T-helper 17 cell (primary cell): ENCODE results near the gene SELENON. TPM values are rescaled to one million over a fixed set of nuclear protein-coding genes. Genes with fewer than 3 reads are reported as not detected.

ENCODE experiments used
- ATAC-seq: fragments of 150-1000 bp; cut with Tn5 transposase; 2 replicates; pipeline ENCODE4 v1.10.0; 2021; ENCODE audit warnings: mild to moderate bottlenecking, moderate library complexity
- DNase-seq, 3 donors: peaks; one replicate each; pipeline versions ENCODE4 v3.0.0 to v3.0.0-alpha.2; 2020 to 2021
- H3K9me3 ChIP-seq: one replicate; pipeline ENCODE4 v1.7.0; 2013; ENCODE audit warnings: low read length, mild to moderate bottlenecking; ENCODE audit not compliant: control insufficient read depth, poor library complexity, severe bottlenecking
- H3K27ac Mint-ChIP-seq: one replicate; pipeline ENCODE4 v1.8.0; 2022; ENCODE audit warnings: mild to moderate bottlenecking, moderate library complexity, mixed read lengths
- H3K27me3 Mint-ChIP-seq: one replicate; pipeline ENCODE4 v1.8.0; 2022; ENCODE audit warnings: mixed read lengths
- H3K36me3 Mint-ChIP-seq: one replicate; pipeline ENCODE4 v1.8.0; 2022; ENCODE audit warnings: low read depth, mixed read lengths
- H3K4me1 Mint-ChIP-seq: one replicate; pipeline ENCODE4 v1.8.0; 2022; ENCODE audit warnings: mild to moderate bottlenecking, mixed read lengths
- H3K4me3 Mint-ChIP-seq: one replicate; pipeline ENCODE4 v1.8.0; 2022; ENCODE audit warnings: mild to moderate bottlenecking, moderate library complexity, mixed read lengths
- total RNA-seq, 4 donors: library from RNA in 2 of 4; stranded (reverse) in 2 of 4; gene quantifications; one replicate each; pipeline ENCODE4 v1.2.3 and lab custom pipeline; 2022 to 2026

The SELENON gene
- total RNA-seq, 2 donors from 2014 or later: 24.5 to 25.2 TPM

- Mint-ChIP-seq H3K36me3 (peaks cover 4% of the 10 kb centered on the region), H3K27me3 (no peaks in the 10 kb centered on the region), H3K27ac (peak overlapping the region; percentile 100), H3K4me3 (peak overlapping the region; percentile 95), H3K4me1 (peaks cover 47% of the 10 kb centered on the region)
- DNase-seq (no peak), ATAC-seq (no peak)
- no peaks in the 10 kb centered on the region for H3K9me3 ChIP-seq
Measured at GRCh38 chr1:25774206-25774803, 25.7 kb upstream of the SELENON start.

DNA sequence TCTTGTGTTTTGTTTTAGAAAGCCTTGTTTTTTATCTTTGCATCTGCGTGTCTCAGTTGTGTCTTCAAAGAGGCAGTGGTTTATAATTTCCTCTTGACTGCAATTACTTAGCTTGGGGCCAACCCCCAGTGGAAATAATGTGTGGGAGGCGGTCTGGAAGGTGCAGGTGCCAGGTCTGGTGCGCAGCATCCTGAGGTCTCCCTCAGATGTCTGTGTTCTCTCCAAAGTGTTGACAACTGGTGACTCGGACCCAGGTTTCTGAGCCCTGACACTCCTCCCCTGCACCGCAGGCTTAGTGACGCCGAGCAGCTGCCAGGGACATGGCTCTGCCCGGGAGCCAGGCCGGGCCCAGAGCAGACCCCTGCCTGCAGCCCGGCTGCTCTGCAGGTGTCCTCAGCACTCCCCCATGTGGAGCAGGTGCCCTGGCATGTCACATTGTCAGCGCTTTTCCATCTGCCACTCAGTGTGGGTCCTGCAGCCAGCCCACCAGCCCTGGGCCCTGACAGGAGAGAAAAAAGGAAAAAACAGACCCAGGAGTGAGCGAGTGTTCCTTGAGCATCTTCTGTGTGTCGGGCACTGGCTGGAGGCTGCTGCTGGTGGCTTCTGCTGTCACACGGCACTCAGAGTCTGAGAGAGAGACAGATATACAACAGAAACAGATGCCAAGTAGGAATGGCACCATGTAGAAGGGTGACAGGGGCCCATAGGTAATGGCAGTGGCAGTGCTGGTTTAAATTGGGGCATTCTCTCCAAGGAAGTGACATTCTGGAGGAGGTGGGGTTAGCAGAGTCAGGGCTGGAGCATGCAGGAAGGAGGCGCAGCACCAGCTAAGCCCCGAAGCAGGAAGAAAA lies 24.8 kb upstream of the SELENON start:
- Mint-ChIP-seq H3K36me3 (peaks cover 4% of the 10 kb centered on the region), H3K4me3 (peak overlapping the region; percentile 95), H3K27me3 (no peaks in the 10 kb centered on the region), H3K27ac (peak overlapping the region; percentile 100), H3K4me1 (peaks cover 44% of the 10 kb centered on the region)
- DNase-seq: peak; percentile 43 to 73 (median 67)
- peak; percentile 93 for ATAC-seq
- no peaks in the 10 kb centered on the region for H3K9me3 ChIP-seq

DNA sequence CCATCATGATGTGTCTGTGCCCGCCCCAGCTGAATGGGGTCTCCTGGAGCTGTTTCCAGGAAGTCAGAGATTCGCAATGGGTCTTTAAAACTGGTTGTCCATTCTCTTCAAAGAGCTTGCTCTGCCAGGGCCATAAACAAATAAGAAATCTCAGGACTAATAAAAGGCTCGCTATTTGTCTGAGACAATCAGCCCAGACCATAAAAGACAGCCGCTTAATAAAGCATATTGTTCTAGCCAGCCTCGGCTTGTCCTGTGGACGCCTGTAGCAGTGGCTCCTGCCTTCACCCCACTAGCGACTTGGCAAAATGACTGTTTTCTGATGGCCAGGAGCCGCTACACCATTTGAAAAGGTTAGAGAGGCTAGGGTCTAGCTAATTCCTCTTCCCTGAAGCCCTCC lies 20.6 kb upstream of the SELENON start:
- H3K27ac Mint-ChIP-seq: no peak overlapping the region
- DNase-seq: no peak
- H3K4me1 Mint-ChIP-seq: peaks cover 16% of the 10 kb centered on the region
- peaks cover 2% of the 10 kb centered on the region for H3K36me3 Mint-ChIP-seq
- H3K4me3 Mint-ChIP-seq: no peak overlapping the region
- no peaks in the 10 kb centered on the region for H3K27me3 Mint-ChIP-seq
- no peak for ATAC-seq
- H3K9me3 ChIP-seq: no peaks in the 10 kb centered on the region

DNA sequence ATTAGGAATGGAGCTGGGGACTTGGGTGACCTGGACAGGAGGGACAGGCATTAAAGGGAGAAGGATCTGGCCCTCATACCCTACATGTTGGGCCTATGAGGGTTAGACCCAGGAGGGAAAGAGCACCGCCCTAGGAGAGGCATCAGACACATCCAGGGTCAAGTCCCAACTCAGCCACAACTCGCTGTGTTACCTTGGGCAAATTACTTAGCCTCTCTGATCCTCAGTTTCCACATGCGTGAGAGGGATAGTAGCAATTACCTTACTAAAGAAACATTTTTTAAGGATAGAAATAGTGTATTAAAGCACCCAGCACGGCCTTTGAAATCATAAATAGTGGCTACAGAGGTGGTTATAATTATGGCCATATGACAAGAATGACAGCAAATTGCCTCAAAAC lies 20.1 kb upstream of the SELENON start:
- Mint-ChIP-seq H3K27ac (no peak overlapping the region), H3K36me3 (peaks cover 2% of the 10 kb centered on the region), H3K27me3 (no peaks in the 10 kb centered on the region), H3K4me3 (no peak overlapping the region), H3K4me1 (peaks cover 11% of the 10 kb centered on the region)
- no peak for ATAC-seq
- no peaks in the 10 kb centered on the region for H3K9me3 ChIP-seq
- no peak for DNase-seq

- no peaks in the 10 kb centered on the region for H3K27me3 Mint-ChIP-seq
- no peaks in the 10 kb centered on the region for H3K9me3 ChIP-seq
- ATAC-seq (no peak), DNase-seq (no peak)
- peak overlapping the region; percentile 29 for H3K27ac Mint-ChIP-seq
- H3K4me1 Mint-ChIP-seq: peaks cover 5% of the 10 kb centered on the region
- no peak overlapping the region for H3K4me3 Mint-ChIP-seq
- H3K36me3 Mint-ChIP-seq: peaks cover 2% of the 10 kb centered on the region
Measured at GRCh38 chr1:25780318-25781129, 19.5 kb upstream of the SELENON start.

DNA sequence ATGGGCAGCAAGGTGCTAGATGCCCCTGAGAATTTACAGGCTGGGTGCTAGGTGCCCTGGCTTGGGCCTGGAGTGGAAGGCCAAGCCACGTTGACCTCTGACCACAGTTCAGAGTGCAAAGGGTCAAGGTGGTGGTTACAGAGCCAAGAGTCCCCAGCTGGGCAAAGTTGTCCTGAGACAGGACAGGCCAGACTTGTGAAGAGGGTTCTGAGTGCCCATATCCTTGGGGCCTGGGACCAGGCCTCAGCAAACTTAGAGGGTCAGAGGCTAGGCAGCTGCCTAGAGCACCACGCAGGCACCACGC lies 18.9 kb upstream of the SELENON start:
- peaks cover 2% of the 10 kb centered on the region for H3K36me3 Mint-ChIP-seq
- no peaks in the 10 kb centered on the region for H3K9me3 ChIP-seq
- H3K4me3 Mint-ChIP-seq: no peak overlapping the region
- H3K4me1 Mint-ChIP-seq: peaks cover 2% of the 10 kb centered on the region
- H3K27ac Mint-ChIP-seq: peak overlapping the region; percentile 29
- DNase-seq: no peak
- no peak for ATAC-seq
- no peaks in the 10 kb centered on the region for H3K27me3 Mint-ChIP-seq

GRCh38 chr1:25782608-25783201 lies 17.3 kb upstream of the SELENON start:
- H3K4me3 Mint-ChIP-seq: no peak overlapping the region
- peak overlapping the region; percentile 16 for H3K27ac Mint-ChIP-seq
- no peaks in the 10 kb centered on the region for H3K4me1 Mint-ChIP-seq
- no peak for ATAC-seq
- no peaks in the 10 kb centered on the region for H3K27me3 Mint-ChIP-seq
- no peaks in the 10 kb centered on the region for H3K9me3 ChIP-seq
- no peak for DNase-seq
- peaks cover 2% of the 10 kb centered on the region for H3K36me3 Mint-ChIP-seq

GRCh38 chr1:25784575-25785051 lies 15.4 kb upstream of the SELENON start:
- DNase-seq (no peak), ATAC-seq (no peak)
- H3K4me3 Mint-ChIP-seq: no peak overlapping the region
- no peaks in the 10 kb centered on the region for H3K27me3 Mint-ChIP-seq
- peak overlapping the region; percentile 66 for H3K27ac Mint-ChIP-seq
- no peaks in the 10 kb centered on the region for H3K9me3 ChIP-seq
- H3K4me1 Mint-ChIP-seq: no peaks in the 10 kb centered on the region
- peaks cover 2% of the 10 kb centered on the region for H3K36me3 Mint-ChIP-seq

DNA sequence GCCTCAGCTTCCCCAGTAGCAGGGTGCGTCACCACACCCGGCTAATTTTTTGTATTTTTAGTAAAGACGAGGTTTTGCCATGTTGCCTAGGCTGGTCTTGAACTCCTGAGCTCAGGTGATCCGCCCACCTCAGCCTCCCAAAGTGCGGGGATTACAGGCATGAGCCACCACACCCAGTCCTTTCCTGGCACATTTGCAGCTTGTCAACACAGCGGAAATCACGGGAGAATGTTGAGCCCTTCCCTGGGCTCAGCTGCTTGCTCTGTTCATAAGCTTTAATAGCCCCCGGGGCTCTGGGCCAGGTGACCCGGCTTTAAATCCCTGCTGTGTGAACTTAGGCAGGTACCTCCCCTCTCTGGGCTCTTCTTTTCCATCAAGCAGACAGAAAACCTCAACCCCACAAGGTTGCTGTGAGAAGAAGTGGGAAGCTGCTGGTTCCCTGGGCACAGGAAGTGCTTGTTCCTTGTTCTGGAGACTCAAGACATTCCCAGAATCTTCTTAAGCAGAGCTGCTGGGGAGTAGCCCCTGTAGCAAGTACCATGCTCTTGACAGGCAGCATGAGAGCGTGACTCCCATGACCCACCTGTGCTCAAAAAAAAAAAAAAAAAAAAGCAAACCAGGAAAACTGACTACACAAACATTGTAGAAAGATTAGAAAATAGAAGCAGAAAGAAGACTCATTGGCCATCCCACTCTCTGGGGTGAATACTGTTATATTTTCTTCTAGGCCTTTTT lies 14.5 kb upstream of the SELENON start:
- no peak overlapping the region for H3K27ac Mint-ChIP-seq
- no peaks in the 10 kb centered on the region for H3K4me1 Mint-ChIP-seq
- H3K36me3 Mint-ChIP-seq: peaks cover 2% of the 10 kb centered on the region
- ATAC-seq (no peak), DNase-seq (no peak)
- no peak overlapping the region for H3K4me3 Mint-ChIP-seq
- H3K27me3 Mint-ChIP-seq: no peaks in the 10 kb centered on the region
- no peaks in the 10 kb centered on the region for H3K9me3 ChIP-seq

GRCh38 chr1:25786887-25787759 lies 12.9 kb upstream of the SELENON start:
- ATAC-seq (no peak), DNase-seq (no peak)
- H3K9me3 ChIP-seq: no peaks in the 10 kb centered on the region
- Mint-ChIP-seq H3K4me3 (no peak overlapping the region), H3K27me3 (no peaks in the 10 kb centered on the region), H3K4me1 (peaks cover 5% of the 10 kb centered on the region), H3K36me3 (peaks cover 2% of the 10 kb centered on the region), H3K27ac (no peak overlapping the region)

GRCh38 chr1:25787760-25788166 lies 12.2 kb upstream of the SELENON start:
- Mint-ChIP-seq H3K27ac (peak overlapping the region; percentile 21), H3K4me3 (no peak overlapping the region), H3K36me3 (peaks cover 2% of the 10 kb centered on the region), H3K4me1 (peaks cover 5% of the 10 kb centered on the region), H3K27me3 (no peaks in the 10 kb centered on the region)
- DNase-seq: no peak
- no peaks in the 10 kb centered on the region for H3K9me3 ChIP-seq
- no peak for ATAC-seq

DNA sequence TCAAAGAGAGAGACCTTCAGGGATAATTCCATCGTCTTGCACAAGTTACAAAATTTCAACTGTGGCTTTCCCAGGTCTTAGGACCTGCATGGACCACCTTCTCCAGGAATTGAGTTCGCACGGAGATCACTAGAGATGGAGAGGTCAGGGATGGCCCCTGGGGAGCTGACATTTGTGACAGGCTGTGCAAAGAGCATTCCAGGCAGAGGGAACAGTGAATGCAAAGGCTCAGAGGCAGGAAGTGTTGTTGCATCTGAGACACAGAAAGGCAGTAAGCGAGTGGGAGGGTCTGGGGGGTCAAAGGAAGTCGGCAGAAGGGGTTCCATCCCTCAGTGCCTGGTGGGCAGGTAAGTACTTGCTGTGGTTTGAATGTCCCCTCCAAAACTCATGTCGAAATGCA lies 9.5 kb upstream of the SELENON start:
- ATAC-seq (no peak), DNase-seq (no peak)
- Mint-ChIP-seq H3K27me3 (no peaks in the 10 kb centered on the region), H3K4me1 (peaks cover 11% of the 10 kb centered on the region), H3K36me3 (no peaks in the 10 kb centered on the region), H3K4me3 (no peak overlapping the region), H3K27ac (peak overlapping the region; percentile 83)
- no peaks in the 10 kb centered on the region for H3K9me3 ChIP-seq
